HEK293 (cell line): ENCODE results near the gene ATP6V1F.

ENCODE experiments used
- CTCF ChIP-seq: fragments of 450-650 bp; formaldehyde crosslinking; IDR thresholded peaks from 2 replicates; pipeline ENCODE4 v1.5.1; 2016; ENCODE audit warnings: missing biosample characterization, missing genetic modification characterization
- HIC1 ChIP-seq: fragments of 450-650 bp; formaldehyde crosslinking; IDR thresholded peaks from 2 replicates; pipeline ENCODE4 v1.5.1; 2016; ENCODE audit warnings: missing biosample characterization, missing genetic modification characterization

GRCh38 chr7:128826916-128827247 lies 35.8 kb upstream of the ATP6V1F start:
- TF ChIP-seq HIC1 (tag by site-specific recombination) (no peak), CTCF (tag by site-specific recombination) (no peak)
